Fibroblast of peridontal ligament (primary cell): Measurements from ENCODE around the gene ZBTB7C.

Experiments used
- DNase-seq: peaks from one replicate; pipeline ENCODE4 v3.0.0-alpha.2; 2010; ENCODE audit errors: extremely low read depth

The ZBTB7C gene

DNA sequence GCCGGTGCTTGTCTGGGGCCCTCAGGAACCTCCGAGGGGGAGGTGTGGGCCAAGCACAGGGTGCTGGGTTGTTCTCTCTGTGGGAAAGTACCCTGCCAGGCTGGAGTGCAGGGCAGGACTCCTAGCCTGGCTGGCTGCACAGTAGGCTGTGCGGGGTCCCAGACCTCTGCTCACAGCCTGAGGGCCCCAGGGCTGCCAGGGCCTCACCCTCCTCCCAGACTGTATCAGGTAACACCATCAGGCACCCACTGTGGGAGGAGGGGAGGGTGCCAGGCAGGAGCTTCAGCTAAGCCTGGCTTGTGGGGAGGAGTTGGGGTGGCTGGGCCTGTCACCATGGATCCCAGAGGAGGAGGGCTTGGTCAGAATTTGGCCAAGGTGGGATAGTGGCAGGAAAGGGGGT lies 266.8 kb downstream of the ZBTB7C start:
- DNase-seq = no peak

DNA sequence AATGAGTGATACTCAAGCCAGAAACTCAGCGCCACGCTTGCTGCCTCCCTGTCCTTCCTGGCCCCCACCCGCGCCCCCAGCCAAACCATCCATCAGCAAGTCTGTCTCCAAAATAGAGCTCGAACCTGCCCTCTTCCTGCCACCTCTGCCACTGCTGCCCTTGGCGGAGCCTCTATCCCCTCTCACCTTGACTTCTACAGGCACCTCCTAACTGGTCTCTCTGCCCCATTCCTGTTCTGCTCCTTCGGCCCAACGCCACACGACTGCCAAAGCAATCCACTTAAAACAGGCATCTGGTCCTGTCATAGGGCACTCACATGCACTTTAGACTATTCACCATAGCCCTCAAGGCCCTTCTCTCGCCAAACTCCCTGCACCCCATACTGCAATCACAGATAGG lies 268.5 kb downstream of the ZBTB7C start:
- no peak for DNase-seq

DNA sequence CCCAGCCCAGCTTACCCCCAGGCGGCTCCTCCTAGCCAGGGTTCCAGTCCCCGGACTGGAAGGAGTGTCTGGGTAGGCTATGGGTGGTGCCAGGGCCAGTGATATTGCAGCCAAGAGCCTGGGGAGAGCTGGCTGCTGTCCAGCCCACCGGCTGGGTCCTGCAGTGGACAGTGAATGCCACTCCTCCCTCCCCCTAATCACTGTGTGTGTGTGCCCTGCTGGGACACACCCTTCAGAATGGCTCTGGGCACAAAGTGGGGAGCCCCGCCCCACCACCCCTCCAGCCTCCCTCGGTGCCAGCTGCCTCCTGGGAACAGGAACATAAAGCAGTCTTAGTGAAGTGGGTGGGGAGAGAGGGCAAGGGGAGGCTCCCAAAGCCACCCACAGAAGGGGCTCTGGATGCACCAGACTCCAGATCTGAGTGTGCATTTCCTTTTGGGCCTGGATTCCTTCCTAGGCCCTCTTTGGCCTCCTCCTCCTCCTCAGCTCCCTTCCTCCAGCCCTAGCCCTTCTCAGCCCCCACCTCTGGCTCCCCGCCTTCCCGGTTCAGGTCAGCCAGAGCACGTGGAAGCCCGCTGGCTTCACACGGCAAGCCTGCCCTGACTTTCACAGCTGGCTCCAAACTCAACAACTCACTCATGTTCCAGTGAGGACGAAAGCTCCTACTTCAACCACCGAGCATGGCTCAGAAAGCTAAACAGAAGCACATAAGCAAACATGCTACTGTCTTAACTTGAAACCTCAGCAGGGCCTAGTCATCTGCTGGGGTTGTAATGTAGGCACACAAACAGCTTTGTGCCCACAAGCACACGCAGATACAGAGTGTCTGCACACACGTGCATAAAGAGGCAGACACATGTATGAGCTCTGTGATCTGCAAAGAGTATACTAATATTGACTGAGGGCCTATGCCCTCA lies 269.5 kb downstream of the ZBTB7C start:
- DNase-seq = no peak

DNA sequence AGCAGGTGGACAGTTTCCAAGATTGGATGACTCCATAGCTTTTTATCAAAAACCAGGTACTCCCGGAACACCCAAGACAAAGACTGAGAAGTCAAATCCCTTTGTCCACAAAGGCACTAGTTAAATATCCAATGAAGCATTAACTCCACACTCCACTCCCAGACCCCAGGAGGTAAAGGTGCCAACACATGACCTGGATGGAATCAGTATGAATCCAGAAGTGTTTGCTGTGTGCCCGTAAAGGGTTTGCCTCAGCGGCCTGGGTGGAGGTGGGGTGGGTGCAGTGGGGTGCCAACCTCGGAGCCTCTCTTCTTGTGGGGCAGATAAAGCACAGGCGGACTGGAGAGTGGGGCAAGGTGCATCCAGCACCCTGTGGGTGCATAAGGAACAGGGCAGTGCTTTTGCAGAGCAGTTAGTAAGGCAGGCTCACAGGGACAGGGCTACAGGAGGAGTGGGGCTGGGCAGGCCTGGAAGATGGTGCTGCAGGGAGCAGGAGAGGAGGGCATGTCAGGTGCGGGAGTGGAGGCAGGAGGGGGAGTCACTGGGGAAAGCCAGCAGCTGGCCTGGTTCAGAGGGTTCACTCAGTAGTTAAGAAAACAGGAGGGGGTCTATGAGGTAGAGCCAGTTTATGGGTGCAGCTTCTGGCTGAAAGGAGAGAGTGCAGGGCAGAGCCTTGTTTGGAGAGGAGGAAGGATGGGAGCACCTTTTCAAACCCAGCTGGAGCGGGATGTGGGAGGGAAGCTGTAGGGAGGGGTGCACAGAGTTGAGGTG lies 270.3 kb downstream of the ZBTB7C start:
- DNase-seq = no peak

DNA sequence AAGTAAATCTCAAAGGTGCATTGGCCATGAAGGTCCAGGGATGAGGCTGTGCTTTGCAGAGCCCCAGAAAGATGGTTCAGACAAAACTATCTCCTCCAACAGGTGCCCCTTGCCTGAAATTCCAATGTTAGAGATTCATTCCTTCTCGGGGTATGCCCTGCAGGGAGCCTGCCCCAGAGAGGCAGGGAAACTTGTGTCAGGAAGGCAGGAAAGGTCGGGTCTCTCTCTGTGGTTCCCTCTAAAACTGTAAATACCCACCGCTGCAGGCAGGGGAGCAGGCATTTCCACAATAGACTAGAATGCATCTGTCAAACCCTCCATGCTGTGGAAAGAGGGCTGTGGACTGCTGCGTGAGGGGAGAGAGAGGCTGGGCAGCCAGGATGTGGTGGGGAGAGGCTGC lies 271.0 kb downstream of the ZBTB7C start:
- DNase-seq = no peak

DNA sequence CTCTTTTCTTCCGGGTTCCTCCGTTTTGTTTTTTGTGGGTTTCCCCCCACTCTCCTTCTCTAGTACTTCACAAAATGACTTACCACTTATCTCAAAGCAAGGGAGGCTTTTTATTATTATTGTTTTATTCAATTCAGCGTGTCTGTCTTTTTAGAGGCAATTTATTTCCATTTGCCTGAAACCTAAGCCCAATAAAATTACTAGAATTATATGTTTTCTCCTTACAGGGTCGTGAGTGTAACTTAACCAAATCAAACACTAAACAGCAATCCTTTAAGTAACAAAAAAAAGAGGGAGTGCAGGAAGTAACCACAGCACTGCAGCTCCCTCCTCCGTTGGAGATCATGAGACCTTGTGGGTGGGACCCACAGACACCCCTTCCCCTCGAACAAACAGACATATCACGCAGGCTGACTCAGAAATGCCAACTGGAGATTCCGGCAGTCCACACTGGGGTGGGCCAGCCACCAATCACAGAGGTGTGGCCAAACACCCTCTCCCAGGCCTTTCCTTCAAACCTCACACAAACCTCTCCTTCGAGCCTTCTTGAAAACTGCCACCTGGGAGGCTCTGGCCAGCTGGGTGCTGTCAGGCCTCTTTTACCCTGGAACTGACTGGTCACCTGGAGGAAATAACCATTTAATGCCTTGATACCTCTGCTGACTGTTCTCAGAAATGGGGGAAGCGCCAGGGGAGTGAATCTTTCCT lies 271.7 kb downstream of the ZBTB7C start:
- no peak for DNase-seq

DNA sequence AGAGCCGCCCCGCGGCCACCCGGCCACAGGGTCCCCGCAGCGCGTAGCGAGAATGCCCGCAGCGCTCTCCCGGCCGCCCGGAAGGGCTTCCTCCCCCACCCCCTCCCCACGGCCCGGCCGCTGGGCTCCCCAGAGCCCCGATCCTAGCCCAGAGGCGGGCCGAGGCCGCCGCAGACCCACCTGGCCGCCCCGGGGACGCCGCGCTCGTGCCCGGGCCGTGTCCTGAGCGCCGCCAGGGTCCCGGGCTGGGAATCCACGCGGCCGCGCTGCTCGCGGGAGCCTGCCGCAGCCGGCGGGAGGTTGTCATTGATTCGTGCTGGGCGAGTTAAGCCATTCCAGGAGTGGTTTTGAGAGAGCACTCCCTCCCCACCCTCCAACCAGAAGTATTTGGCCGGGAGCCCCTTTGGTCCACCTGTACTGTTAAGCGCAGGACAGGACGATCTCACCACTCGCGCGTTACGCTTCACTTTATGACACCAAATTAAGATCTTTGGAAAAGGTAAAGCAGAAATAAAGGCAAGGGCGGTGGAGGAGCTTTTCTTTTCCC lies 272.3 kb downstream of the ZBTB7C start:
- DNase-seq = no peak

DNA sequence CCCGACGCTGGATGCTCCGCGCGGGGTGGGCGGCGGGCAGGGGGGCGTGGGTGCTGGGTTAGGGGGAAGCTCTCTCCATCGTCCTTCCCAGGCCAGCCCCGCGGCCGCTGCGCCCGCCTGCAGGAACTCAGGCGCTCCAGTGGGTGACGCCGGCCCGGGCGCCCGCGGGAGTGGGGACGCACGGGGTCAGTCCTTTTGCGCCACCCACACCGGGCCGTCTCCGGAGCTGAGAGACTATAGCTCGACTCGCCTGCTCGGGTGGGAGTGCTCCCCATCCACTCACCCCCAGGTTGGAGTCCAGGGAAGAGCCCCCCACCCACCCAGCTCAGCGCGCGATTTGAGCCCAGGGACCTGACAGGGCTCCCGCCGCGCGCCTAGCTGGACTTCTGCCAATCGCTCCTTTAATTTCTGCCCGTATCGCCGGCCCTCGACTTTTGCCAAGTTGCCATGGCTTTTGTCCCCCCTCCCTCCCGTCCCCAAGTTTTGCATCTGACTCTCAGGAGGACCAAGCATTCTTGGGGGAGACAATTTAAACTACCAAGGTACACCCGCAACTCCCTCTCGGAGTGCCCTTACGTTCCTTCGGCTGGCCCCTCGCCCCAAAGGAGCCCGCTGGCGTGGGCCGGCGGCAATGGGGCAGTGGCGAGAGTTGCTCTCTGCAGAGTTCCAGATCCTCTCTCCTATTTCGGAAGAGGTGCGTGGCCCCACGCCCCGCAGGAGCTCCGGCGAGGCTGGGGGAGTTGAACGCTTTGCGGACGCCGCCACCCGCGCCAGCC lies 272.9 kb downstream of the ZBTB7C start:
- no peak for DNase-seq

DNA sequence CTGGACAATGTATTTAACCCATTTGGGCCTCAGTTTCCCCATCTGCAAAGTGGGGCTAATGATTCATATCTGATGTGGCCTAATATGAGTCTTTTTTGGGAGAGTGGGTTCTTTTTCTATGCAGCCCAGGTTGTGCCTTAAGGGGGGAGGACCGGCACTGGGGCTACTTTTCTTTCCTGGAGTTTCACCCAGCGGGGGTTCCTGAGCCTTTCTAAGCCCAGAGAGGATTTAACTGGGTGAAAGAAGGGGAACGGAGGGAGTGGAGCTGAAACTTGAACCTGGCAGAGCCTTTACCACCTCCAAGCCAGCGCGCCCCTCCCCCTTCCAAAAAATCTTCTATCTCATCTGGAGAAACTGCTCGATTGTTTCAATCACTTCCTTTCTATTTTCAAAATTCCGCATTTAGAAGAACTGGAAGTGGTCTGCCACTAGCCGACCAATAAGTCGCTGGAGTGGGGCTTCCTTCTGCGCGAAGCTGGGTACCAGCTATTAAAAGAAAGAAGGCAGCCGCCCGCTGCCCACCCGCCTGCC lies 273.7 kb downstream of the ZBTB7C start:
- no peak for DNase-seq

DNA sequence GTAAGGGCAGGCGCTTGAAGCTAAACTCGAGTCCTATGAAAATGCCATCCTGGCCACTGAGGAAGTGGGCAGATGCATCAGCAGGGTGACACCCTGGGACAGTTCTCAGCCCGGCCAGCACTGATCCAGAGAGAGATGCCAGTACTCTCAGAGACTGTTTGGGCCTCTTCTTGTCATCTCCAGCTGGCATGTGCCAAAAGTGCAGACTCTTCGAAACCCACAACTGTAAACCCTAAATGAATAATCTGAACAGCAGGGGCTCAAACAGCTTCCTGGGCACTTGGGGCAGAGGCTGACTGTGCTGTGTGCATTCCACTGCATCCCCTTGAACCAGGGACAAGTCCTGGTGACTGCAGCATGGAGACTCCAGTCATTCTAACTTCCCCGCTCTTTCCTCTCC lies 274.6 kb downstream of the ZBTB7C start:
- no peak for DNase-seq

DNA sequence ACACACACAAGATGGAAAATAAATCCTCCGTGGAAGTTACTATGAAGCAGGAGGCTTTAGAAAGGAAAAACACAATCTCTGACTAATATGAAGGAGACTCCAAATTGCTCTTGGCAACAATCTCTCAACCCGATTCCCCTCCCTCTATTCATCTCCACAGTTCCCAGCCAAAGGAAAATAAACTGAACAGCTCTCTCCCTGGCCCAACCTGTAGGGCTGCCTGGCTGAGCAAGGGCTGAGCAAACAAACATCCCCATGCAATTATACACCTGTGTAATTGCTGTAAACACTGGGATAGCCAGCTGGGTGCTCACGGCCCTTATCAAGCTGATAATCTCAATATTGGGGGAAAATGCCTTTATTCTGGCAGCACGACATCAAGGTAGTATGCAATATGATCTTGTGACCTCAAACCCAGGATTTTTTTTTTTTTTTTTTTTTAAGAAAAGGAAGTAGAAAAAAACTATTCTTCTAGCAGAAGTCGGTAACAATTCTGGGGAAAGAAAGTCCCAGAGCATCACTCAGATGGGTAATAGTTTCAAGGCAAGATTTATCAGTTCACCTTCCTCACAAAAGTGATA lies 275.4 kb downstream of the ZBTB7C start:
- no peak for DNase-seq

DNA sequence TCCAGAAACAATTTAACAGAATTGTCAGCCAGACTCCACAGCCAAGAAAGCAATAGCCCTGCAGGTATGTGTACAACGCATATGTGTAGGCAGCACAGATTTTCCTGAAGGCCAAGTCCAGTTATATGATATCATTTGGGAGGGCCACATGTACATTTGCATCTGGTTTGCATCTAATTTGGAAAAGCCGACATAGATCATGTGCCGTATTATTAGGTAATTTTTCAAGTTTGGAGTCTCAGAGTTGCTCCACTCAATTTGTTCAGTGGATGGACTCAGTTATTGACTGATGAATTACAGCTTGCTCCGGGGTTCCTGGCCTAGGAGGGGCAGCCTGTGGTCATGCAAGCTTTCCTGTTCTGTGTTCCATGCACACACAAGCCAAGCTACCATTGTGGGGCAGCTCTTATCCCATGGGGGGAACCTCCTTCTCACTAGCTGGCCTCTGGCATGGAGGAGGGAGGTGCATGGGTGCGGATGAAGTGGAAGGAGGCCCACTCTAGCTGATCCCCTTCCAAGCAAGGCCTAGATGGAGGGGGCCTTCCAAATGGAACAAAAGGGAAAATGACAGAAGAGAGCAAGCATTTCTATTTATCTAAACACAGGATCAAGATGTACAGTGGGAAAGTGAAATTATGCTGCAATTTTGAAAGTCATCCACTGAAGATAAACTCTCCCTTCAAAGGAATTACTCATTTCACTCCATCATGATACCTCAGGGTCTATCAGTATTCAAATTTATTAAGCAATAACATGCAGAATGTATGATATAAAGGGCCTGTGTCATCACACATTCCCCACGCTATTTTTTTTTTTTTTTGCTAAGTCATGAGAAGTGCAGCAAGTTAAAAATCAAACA lies 276.2 kb downstream of the ZBTB7C start:
- DNase-seq = no peak

DNA sequence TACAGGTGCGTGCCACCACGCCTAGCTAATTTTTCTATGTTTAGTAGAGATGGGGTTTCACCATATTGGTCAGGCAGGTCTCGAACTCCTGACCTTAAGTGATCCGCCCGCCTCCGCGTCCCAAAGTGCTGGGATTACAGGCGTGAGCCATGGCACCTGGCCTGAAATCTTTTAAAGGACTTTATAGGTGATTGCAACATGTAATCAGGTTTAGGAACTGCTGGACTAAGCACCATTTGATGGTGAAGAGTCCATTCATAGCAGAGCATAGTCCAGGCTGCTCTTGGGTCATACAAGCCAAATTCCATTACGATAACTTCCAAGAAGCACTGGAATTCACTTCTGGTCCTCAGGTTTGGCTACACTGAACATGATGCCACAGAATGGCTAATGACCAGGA lies 278.1 kb downstream of the ZBTB7C start:
- DNase-seq = no peak

DNA sequence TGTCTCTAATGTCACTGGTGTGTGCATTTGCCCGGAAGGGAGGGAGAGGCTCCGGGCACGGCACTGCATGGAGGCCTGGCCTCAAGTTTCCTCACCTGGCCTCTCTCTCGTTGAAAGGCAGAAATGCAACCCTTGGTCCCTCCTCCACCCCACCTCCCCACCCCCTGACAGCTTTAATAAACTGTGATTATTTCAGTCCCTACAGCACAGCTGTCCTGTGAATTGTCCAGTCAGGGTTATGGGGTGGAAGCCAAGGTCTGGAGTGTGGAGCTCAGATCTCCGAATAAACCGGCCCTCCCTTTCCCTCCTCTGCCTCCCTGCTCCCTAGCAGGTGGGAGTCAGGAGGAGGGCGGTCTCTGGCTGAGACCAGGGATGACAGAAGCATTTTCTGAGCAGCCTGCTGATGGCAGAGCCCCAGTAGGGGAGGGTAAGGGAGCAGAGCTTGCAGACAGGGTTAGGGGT lies 279.5 kb downstream of the ZBTB7C start:
- DNase-seq = no peak

DNA sequence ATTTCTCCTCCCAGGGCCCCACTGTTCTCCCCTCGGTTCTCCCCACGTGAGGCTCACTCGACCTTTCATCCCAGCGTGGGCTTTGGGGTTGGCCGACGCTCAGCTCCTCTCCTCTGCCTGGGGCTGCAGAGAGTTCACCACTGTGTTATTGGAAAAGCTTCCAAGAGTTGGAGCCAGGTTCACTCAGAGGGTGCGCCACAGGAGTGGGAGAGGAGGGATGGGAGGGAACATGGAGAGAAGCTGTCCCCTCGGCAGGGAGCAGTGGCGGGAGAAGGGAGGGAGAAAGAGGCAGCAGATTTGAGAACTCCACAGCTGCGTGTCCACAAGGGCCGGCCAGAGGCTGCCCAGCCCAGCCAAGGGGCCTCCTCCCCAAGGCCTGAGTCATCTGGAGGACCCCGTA lies 281.6 kb downstream of the ZBTB7C start:
- no peak for DNase-seq

DNA sequence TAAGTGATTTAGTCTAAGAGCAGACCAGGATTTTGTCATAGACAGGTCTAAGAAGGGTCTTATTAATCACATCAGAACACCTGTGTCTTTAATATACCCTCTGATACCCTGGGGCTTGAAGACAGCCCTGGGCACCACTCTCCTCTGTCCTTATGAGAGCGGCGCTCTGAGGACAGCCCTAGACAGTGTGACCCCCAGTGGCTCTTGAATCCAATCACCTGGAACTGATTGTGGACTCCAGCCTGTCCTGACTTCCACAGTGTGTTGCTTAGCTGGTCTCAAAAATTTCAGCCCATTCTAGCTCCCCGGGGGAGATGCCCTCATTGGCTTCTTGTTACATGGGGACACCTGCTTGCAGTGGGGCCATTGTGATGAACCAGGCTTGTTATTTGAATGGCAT lies 282.9 kb downstream of the ZBTB7C start:
- DNase-seq = no peak

DNA sequence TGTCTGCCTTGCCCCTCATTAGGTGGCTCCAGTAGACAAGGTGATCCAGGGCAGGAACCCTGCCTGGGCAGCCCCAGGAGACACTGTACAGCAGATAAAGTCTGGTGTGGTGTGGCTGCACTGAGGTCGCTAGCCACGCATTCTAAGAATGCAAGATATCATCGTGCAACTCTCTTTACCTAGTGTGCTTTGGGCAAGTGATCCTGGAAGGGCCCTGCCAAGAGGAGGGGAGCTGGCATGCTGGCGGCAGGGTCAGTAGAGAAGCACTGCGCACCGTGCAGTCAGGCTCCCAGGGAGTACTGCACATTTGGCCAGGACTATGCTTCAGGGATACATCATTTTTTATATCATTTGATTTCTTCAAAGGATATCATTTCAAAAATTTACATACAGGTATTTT lies 283.5 kb downstream of the ZBTB7C start:
- no peak for DNase-seq

DNA sequence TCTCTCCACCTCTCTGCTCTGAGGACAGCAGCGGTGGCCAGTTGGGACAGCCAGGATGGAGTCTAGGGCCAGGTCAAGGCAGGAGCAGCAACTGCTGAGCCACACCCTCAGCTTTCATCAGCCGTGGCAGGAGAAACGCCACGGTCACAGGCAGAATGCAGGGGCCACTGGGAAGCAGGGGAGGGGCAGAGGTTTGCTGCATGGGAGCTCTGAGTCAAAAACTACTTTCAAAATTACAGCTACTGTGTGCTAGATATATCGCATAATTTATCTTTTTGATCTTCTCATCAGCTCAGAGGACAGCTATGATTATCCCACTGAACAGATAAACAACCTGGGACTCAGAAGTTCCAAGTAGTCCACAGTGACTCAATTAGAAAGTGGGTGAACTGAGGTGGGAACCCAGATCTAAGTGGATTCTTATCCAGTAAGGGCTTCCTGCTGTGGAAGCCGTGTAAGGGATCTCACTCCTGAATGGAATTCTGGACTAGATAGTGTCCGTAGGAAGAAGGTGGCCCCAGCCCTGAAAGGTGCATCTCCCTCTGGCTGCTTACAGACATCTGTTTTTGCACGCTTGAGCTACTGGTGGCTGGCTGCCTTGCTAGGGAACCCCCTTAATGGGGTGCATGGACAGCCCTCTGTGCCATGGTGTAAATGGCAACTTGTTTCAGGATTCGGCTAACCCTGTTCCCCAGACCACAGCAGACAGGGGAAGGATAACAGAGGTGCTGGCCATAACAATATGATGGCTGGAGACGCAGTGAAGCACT lies 284.1 kb downstream of the ZBTB7C start:
- DNase-seq = no peak

DNA sequence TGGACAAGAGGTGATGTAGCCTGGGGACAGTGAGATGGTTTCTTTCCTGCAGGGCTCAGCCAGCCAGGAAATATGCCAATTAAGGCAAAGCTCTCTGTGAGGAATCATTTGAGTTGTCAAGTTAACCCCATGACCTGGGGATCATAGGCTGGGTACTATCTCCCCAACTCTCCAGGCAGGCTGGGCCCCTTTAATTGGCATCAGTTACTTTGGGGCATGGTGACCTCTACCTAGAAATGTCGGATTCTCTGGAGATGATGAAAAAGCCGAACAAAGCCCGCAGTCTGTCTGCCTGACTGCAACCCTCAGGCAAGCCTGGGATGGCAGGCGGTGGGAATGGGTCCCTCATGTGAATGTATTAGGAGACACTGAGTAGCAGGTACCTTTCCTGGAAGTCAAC lies 285.2 kb downstream of the ZBTB7C start:
- DNase-seq = no peak
